Prostate gland (tissue), 2 donors: Measurements from ENCODE around the gene NAP1L1.

Source experiments
- CTCF ChIP-seq, 4 experiments: fragments of 200-600 bp in 2 of 4; fragments of 450-650 bp in 2 of 4; sonication (generic) in 2 of 4; IDR thresholded peaks; 1 replicate in 3 of 4; 2 replicates in 1 of 4; pipeline ENCODE4 v1.5.1; 2016 to 2019; ENCODE audit warnings: antibody characterized with exemption in 4 of 4, mild to moderate bottlenecking in 2 of 4, moderate library complexity in 2 of 4
- POLR2A ChIP-seq: fragments of 450-650 bp; IDR thresholded peaks from one replicate; pipeline ENCODE4 v1.6.1; 2016; ENCODE audit warnings: antibody characterized with exemption, mild to moderate bottlenecking
- POLR2AphosphoS5 ChIP-seq: sonication (generic); formaldehyde crosslinking; IDR thresholded peaks from one replicate; pipeline ENCODE4 v1.6.1; 2017; ENCODE audit warnings: antibody characterized with exemption

- TF ChIP-seq CTCF (IDR thresholded peaks at IDR 0.05) (no peak), POLR2A (no peak), POLR2AphosphoS5 (no peak)
Observed at GRCh38 chr12:76014007-76014406, 70.5 kb downstream of the NAP1L1 start.
